Measurements from ENCODE around the gene CHP2. TPM values are rescaled to one million over a fixed set of nuclear protein-coding genes. Genes with fewer than 3 reads are reported as not detected.

CHP2 gene
- total RNA-seq, 1 experiment from 2014 or later, result 1.4 TPM

- Histone ChIP-seq H3K14ac (ENCODE audit: insufficient read depth, low read length) (no peak overlapping the region), H3K79me1 (ENCODE audit: insufficient read depth, low read depth, low read length, poor library complexity, severe bottlenecking) (no peaks in the 10 kb centered on the region), H2BK12ac (ENCODE audit: insufficient read length, low read depth, low read length) (no peak overlapping the region), H3K4me2 (ENCODE audit: insufficient read depth, insufficient read length, low read length) (no peak overlapping the region), H3K9ac (ENCODE audit: extremely low read depth, insufficient read length, low read length) (no peak overlapping the region), H3K9me3 (ENCODE audit: control insufficient read depth, low read depth, low read length) (peaks cover 5% of the 10 kb centered on the region), H2BK20ac (ENCODE audit: low read depth, low read length, poor library complexity, severe bottlenecking) (no peak overlapping the region), H3K23me2 (ENCODE audit: insufficient read length, low read depth, low read length, poor library complexity, severe bottlenecking) (peaks cover 8% of the 10 kb centered on the region), H3K27me3 (ENCODE audit: insufficient read depth, low read length) (peaks cover 3% of the 10 kb centered on the region; the same call in 1 of the 2 replicates), H2AK5ac (ENCODE audit: insufficient read length, low read length) (no peak overlapping the region), H3K18ac (ENCODE audit: insufficient read length, low read depth, low read length) (no peak overlapping the region), H3K4me1 (ENCODE audit: insufficient read depth, low read length) (no peaks in the 10 kb centered on the region), H4K5ac (ENCODE audit: insufficient read length, low read depth, low read length) (no peak overlapping the region), H3K23ac (ENCODE audit: insufficient read length, low read depth, low read length) (no peak overlapping the region), H2BK5ac (ENCODE audit: insufficient read length, low read length) (no peak overlapping the region), H4K91ac (ENCODE audit: insufficient read length, low read depth, low read length) (no peak overlapping the region), H2BK15ac (ENCODE audit: low read depth, low read length) (no peak overlapping the region), H3K27ac (ENCODE audit: insufficient read length, low read depth, low read length) (no peak overlapping the region), H3K79me2 (ENCODE audit: insufficient read depth, low read length) (no peaks in the 10 kb centered on the region), H3T11ph (ENCODE audit: low read length) (no peak overlapping the region), H4K20me1 (ENCODE audit: control insufficient read depth, insufficient read depth, insufficient read length) (peaks cover 3% of the 10 kb centered on the region), H4K8ac (replicated peaks; ENCODE audit: insufficient read length, low read depth, low read length) (no peak overlapping the region), H2AFZ (ENCODE audit: low read length) (no peak overlapping the region), H3K4ac (ENCODE audit: low read depth, low read length) (no peak overlapping the region), H3K56ac (ENCODE audit: insufficient read length, low read depth, low read length) (no peak overlapping the region), H2BK120ac (ENCODE audit: low read depth, low read length, poor library complexity, severe bottlenecking) (no peak overlapping the region)
- Mint-ChIP-seq H3K27ac (no peak overlapping the region), H3K4me1 (peaks cover 2 to 9% of the 10 kb centered on the region in 2 experiments; a peak in 3 of 4 replicates), H3K36me3 (ENCODE audit: insufficient read depth in 1 of 3, low read depth in 3 of 3) (peaks cover 2 to 19% (median 7%) of the 10 kb centered on the region in 3 experiments; a peak in 5 of 7 replicates), H3K4me3 (no peak overlapping the region), H3K27me3 (ENCODE audit: low read depth) (peaks cover 25% of the 10 kb centered on the region), H3K9me3 (peaks cover 10 to 11% of the 10 kb centered on the region in 2 experiments)
- no peak for DNase-seq
- no peak for TF ChIP-seq CTCF (conservative IDR thresholded peaks at IDR 0.05)
- WGBS (ENCODE audit: extremely low coverage, insufficient read length, low lambda C conversion rate), result no CpG with 5 or more reads among the region's 4 CpGs
These were observed 43.0 kb upstream of the CHP2 start for GRCh38 chr16:23711785-23712184.
